ENCODE measurements around the gene ABHD14A.
A peak's percentile ranks its signal among the peaks of the same experiment; 100 is the strongest.

ABHD14A gene

DNA sequence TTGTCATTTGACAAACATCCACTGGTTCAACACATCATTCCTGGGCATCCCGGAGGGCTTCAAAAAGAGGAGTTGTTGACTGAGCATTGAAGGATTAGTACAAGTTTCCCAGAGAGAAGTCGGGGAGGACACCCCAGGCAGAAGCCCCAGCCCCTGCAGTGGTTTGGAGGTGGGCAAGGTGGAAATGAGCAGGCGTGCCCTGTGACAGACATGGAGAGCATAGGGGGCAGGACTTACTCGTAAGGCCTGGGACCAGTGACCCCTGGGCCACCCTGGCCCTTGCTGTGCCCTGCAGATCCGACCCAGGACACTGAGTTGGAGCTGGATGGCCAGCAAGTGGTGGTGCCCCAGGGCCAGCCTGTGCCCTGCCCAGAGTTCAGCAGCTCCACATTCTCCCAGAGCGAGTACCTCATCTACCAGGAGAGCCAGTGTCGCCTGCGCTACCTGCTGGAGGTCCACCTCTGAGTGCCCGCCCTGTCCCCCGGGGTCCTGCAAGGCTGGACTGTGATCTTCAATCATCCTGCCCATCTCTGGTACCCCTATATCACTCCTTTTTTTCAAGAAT, 26.8 kb upstream of the ABHD14A start:
- TF ChIP-seq CTCF (IDR thresholded peaks at IDR 0.05): no peak
- Histone ChIP-seq H3K36me3 (ENCODE audit: control insufficient read depth, insufficient read depth, low read length) (no peaks in the 10 kb centered on the region), H3K9me3 (ENCODE audit: control insufficient read depth, low read length) (no peaks in the 10 kb centered on the region), H3K4me1 (peaks cover 6% of the 10 kb centered on the region), H2AFZ (no peak overlapping the region), H3K4me2 (ENCODE audit: low read length) (no peak overlapping the region), H3K9ac (no peak overlapping the region), H3K4me3 (ENCODE audit: low read depth, low read length) (no peak overlapping the region), H3K79me2 (no peaks in the 10 kb centered on the region), H3K27ac (no peak overlapping the region), H3K27me3 (ENCODE audit: control insufficient read depth, insufficient read depth, low read length) (no peaks in the 10 kb centered on the region)

DNA sequence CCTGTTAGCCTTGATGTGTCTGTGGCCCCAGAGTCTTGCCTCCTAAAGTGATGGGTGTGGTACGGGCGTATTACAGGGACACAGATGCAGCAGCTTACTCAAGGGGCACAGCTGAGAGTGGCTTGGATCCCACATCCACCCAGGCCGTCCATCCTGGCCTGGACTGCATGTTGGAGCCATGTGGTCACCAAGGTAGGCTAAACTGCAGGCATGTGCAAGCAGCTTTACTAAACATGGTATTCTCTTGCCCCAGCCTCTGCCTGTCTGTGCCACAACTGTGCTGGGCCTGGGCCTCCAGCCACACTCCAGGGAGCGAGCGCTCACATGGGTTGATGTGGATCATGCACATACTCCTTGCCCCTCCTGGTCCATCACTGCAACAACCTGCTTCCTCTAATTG, 25.7 kb upstream of the ABHD14A start:
- Histone ChIP-seq H3K36me3 (ENCODE audit: control insufficient read depth, insufficient read depth, low read length) (no peaks in the 10 kb centered on the region), H3K79me2 (no peaks in the 10 kb centered on the region)

GRCh38 chr3:51950899-51951298, 24.0 kb upstream of the ABHD14A start:
- H3K79me2 ChIP-seq: no peaks in the 10 kb centered on the region
- H3K4me3 ChIP-seq (ENCODE audit: low read depth, low read length): no peak overlapping the region
- H3K27me3 ChIP-seq (ENCODE audit: control insufficient read depth, insufficient read depth, low read length): no peaks in the 10 kb centered on the region
- no peak overlapping the region for H3K4me2 ChIP-seq (ENCODE audit: low read length)
- no peak for TF ChIP-seq CTCF (IDR thresholded peaks at IDR 0.05)
- no peak overlapping the region for H3K9ac ChIP-seq
- no peak overlapping the region for H2AFZ ChIP-seq
- peaks cover 10% of the 10 kb centered on the region for H3K4me1 ChIP-seq
- no peak overlapping the region for H3K27ac ChIP-seq
- no peaks in the 10 kb centered on the region for H3K36me3 ChIP-seq (ENCODE audit: control insufficient read depth, insufficient read depth, low read length)
- no peaks in the 10 kb centered on the region for H3K9me3 ChIP-seq (ENCODE audit: control insufficient read depth, low read length)

More for the DNA sequence above, 25.7 kb upstream of the ABHD14A start:
- peaks cover 10% of the 10 kb centered on the region for H3K4me1 ChIP-seq
- H3K27me3 ChIP-seq (ENCODE audit: control insufficient read depth, insufficient read depth, low read length): no peaks in the 10 kb centered on the region
- H3K9ac ChIP-seq: no peak overlapping the region
- H3K9me3 ChIP-seq (ENCODE audit: control insufficient read depth, low read length): no peaks in the 10 kb centered on the region
- no peak overlapping the region for H2AFZ ChIP-seq
- no peak overlapping the region for H3K27ac ChIP-seq
- H3K4me3 ChIP-seq (ENCODE audit: low read depth, low read length): no peak overlapping the region
- TF ChIP-seq CTCF (IDR thresholded peaks at IDR 0.05): no peak
- no peak overlapping the region for H3K4me2 ChIP-seq (ENCODE audit: low read length)

DNA sequence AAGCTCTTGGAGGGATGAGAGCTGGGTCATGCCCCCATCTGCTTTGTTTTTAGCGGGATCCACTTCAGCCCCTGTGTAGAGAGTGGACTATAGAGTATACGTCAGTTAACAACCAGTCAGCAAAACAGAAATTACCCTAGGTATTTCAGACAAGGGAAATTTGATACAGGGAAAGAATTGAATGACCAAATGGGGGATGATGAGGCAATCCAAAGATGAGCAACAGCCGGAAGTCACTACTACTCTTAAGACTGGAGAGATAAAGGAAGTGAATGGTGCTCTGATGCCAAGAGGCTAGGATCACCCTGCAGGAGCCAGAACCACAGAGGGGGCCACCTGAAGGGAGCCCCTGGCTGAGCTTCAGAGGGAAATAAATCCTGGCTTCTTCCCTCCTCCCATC, 21.4 kb upstream of the ABHD14A start:
- no peaks in the 10 kb centered on the region for H3K36me3 ChIP-seq (ENCODE audit: control insufficient read depth, insufficient read depth, low read length)

More for the DNA sequence above, 21.4 kb upstream of the ABHD14A start:
- H3K9ac ChIP-seq: no peak overlapping the region
- no peak for TF ChIP-seq CTCF (IDR thresholded peaks at IDR 0.05)
- H3K27ac ChIP-seq: peak overlapping the region; percentile 38
- H3K27me3 ChIP-seq (ENCODE audit: control insufficient read depth, insufficient read depth, low read length): no peaks in the 10 kb centered on the region
- H3K4me2 ChIP-seq (ENCODE audit: low read length): no peak overlapping the region
- peaks cover 15% of the 10 kb centered on the region for H3K4me1 ChIP-seq
- H2AFZ ChIP-seq: no peak overlapping the region
- no peaks in the 10 kb centered on the region for H3K9me3 ChIP-seq (ENCODE audit: control insufficient read depth, low read length)
- no peak overlapping the region for H3K4me3 ChIP-seq (ENCODE audit: low read depth, low read length)
- no peaks in the 10 kb centered on the region for H3K79me2 ChIP-seq

Data from parathyroid adenoma (tissue), 2 donors.